ENCODE measurements around the gene TRIM23.

The TRIM23 gene

GRCh38 chr5:65588694-65589093 lies 35.4 kb downstream of the TRIM23 start:
- ATAC-seq: no peak
- TF ChIP-seq ZNF565 (CRISPR knock-in tag; conservative IDR thresholded peaks at IDR 0.05; ENCODE audit: low read depth) (no peak), PPARA (CRISPR knock-in tag; IDR thresholded peaks at IDR 0.05; ENCODE audit: borderline replicate concordance) (no peak), ZFP30 (CRISPR knock-in tag; IDR thresholded peaks at IDR 0.05) (no peak), ZNF8 (CRISPR knock-in tag; IDR thresholded peaks at IDR 0.05) (no peak), BACH2 (CRISPR knock-in tag; IDR thresholded peaks at IDR 0.05; ENCODE audit: borderline replicate concordance) (no peak), ZC3H10 (CRISPR knock-in tag; IDR thresholded peaks at IDR 0.05) (no peak), POU6F1 (CRISPR knock-in tag; IDR thresholded peaks at IDR 0.05; ENCODE audit: borderline replicate concordance, low read depth) (no peak), CREB5 (CRISPR knock-in tag; IDR thresholded peaks at IDR 0.05; ENCODE audit: low read depth) (no peak), CSDC2 (CRISPR knock-in tag; IDR thresholded peaks at IDR 0.05) (no peak), ESRRG (CRISPR knock-in tag; IDR thresholded peaks at IDR 0.05) (no peak), TCF4 (CRISPR knock-in tag; IDR thresholded peaks at IDR 0.05; ENCODE audit: borderline replicate concordance) (no peak), CSRNP3 (CRISPR knock-in tag; IDR thresholded peaks at IDR 0.05) (no peak), ZNF70 (CRISPR knock-in tag; IDR thresholded peaks at IDR 0.05) (no peak), GLIS3 (CRISPR knock-in tag; IDR thresholded peaks at IDR 0.05) (no peak), TOX (CRISPR knock-in tag; IDR thresholded peaks at IDR 0.05; ENCODE audit: borderline replicate concordance) (no peak), RARB (CRISPR knock-in tag; IDR thresholded peaks at IDR 0.05) (no peak)

- TF ChIP-seq ISL1 (CRISPR knock-in tag; IDR thresholded peaks at IDR 0.05) (no peak), GLIS3 (CRISPR knock-in tag; IDR thresholded peaks at IDR 0.05) (no peak), BACH2 (CRISPR knock-in tag; IDR thresholded peaks at IDR 0.05; ENCODE audit: borderline replicate concordance) (no peak), PATZ1 (CRISPR knock-in tag; IDR thresholded peaks at IDR 0.05; ENCODE audit: borderline replicate concordance) (no peak), PPARA (CRISPR knock-in tag; IDR thresholded peaks at IDR 0.05; ENCODE audit: borderline replicate concordance) (no peak), ZNF70 (CRISPR knock-in tag; IDR thresholded peaks at IDR 0.05) (no peak), TSHZ2 (CRISPR knock-in tag; IDR thresholded peaks at IDR 0.05) (no peak), CSRNP3 (CRISPR knock-in tag; IDR thresholded peaks at IDR 0.05) (no peak), TCF4 (CRISPR knock-in tag; IDR thresholded peaks at IDR 0.05; ENCODE audit: borderline replicate concordance) (no peak), ZNF565 (CRISPR knock-in tag; conservative IDR thresholded peaks at IDR 0.05; ENCODE audit: low read depth) (no peak), ZFP3 (CRISPR knock-in tag; IDR thresholded peaks at IDR 0.05) (no peak), RARB (CRISPR knock-in tag; IDR thresholded peaks at IDR 0.05) (no peak), POU6F1 (CRISPR knock-in tag; IDR thresholded peaks at IDR 0.05; ENCODE audit: borderline replicate concordance, low read depth) (no peak), ZC3H10 (CRISPR knock-in tag; IDR thresholded peaks at IDR 0.05) (no peak), TOX (CRISPR knock-in tag; IDR thresholded peaks at IDR 0.05; ENCODE audit: borderline replicate concordance) (no peak)
- no peak for ATAC-seq
Measured at GRCh38 chr5:65577141-65577540, 47.0 kb downstream of the TRIM23 start.
